NT2/D1 (cell line): ENCODE measurements around the gene SERPINA1.

Experiments used
- SUZ12 ChIP-seq: IDR thresholded peaks from 2 replicates; pipeline ENCODE4 v1.6.1; 2011; ENCODE audit not compliant: insufficient read length, insufficient read depth; ENCODE audit errors: extremely low read depth
- YY1 ChIP-seq: IDR thresholded peaks from 2 replicates; pipeline ENCODE4 v1.6.1; 2011; ENCODE audit not compliant: insufficient read length, insufficient read depth
- ZNF274 ChIP-seq: IDR thresholded peaks from 2 replicates; pipeline ENCODE4 v1.6.1; 2011; ENCODE audit warnings: mild to moderate bottlenecking, low read depth, low read length

DNA sequence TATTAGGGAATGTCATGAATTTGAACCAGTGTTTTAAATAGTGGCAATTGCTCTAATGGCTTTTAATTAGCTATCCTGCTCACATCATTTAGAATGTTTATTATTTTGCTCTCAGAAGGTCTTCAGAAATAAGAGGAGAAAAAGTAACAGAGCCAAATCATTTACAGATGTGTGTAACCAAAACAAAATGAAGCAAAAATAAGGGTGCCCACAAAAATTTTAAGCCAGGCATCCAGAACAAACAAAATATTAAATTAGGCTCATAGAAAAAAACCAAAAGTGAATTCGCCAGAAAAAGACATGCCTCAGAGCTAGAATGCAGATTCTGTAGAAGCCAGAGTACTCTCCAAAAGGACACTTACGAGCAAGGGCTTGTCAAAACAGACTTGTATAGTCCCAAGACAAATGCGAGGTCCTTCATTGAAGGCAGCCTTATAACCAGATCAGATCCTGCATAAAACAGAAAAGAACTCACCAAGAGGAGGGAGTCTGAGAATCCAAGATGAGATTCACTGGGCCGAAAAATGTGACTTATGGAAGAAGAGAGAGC is 20.2 kb upstream of the SERPINA1 start:
- TF ChIP-seq YY1 (no peak), ZNF274 (no peak), SUZ12 (no peak)
